Glomerular endothelial cell (primary cell): ENCODE measurements around the gene PRKAG1. TPM values are rescaled to one million over a fixed set of nuclear protein-coding genes. Genes with fewer than 3 reads are reported as not detected.

Source experiments
- DNase-seq: peaks from one replicate; pipeline ENCODE4 v3.0.0-alpha.2; 2011; ENCODE audit warnings: low read depth, low spot score; ENCODE audit errors: extremely low read depth
- total RNA-seq: library from RNA; depleted of rRNA; stranded (reverse); fragments of >200 nt; gene quantifications from 2 replicates; pipeline ENCODE4 v1.2.3, GENCODE V29; 2015

Gene PRKAG1
- total RNA-seq, 1 donor from 2014 or later = 48.6 TPM

DNA sequence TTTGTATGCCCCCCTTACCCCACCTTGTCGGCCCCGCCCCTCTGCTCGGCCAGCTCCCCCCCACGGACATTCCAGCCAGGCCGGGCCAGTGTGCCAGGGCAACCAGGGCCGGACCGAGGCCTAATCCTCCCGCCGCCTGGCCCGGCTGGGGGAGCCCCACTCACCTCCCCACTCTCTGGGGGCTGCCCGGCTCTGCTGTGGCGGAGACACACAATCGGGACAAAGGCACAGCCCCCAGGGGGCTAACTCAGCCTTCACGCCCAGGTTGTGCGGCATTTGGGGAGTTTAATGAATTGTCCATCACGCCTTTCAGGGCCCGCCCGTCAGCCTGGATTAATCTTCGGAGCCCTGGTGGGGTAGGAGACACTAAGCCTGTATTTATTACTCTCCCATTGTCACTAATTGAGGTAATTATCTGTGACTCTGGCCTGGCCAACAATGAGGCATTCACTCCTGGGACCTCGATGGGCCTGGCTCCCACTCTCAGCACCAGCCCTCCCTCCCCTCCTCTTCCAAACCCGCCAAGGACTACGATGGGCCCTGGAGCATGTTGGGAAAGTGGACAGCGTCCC lies 31.8 kb downstream of the PRKAG1 start:
- no peak for DNase-seq

DNA sequence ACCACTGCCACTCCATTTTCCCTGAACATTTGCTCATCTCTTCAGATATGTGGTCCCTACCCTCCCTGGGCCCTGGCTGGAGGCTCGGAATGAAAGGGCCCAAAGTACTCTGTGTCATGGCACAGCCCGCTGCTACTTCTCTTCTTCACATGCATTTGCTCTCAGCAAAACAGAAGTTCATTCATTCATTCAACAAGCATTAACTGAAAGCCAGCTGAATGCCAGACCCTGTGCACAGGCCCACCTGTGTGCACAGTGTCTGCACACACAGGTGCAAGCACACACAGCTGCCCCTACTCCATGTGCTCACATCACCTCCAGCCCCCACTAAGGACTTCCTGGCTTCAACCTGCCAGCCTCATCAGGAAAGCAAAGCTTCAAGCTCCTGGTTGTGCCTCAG lies 32.7 kb downstream of the PRKAG1 start:
- DNase-seq = no peak

DNA sequence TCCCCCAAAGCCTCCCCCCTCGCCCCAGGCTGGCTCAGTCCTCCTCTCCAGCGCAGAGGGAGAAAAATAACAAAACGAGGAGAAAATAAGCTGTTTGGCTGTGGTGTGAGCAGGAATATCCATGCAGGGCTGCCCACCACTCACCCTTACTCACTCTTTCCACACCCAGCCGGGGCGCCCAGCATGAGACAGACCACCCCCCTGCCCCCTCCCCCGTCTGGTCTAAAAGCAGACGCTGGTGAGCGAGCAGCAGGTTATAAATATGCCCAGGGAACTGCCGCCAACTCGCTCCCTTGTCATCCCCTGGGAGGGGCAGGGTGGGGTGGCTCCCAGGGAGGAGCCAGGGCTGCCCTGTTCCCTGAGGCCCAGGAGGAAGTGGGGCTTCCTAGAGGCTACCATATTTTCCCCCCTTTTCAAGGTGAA lies 33.1 kb downstream of the PRKAG1 start:
- no peak for DNase-seq

DNA sequence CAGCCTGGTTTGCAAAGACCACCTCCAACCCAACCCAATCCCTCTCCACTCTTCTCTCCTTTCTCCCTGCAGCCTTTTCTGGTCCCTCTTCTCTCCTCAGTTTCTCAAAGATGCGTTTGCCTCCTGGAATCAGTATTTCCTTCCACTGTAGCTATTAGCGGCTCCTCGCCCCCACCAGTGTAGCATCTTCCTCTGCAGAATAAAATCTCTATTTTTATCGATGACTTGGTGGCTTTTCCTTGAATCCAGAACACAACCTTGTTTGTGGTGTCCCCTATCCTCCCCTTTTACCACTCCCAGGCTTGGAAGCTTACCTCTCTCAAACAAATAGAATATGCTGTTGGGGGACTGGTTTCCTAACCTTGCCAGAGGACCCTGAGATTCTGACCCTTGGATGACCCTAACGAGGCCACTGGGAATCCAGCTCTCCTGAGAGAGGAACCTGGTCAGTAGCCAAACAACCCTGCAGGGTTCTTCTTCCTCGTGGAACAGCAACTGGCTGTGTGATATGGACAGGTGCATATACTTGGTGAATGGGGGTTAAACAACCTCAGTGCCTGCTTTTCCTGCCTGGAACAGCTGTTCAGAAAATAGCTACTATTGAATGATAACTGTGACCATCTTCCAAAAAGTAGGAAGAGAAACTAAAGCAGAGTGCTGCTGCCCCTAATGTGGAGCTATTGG lies 36.0 kb downstream of the PRKAG1 start:
- no peak for DNase-seq

DNA sequence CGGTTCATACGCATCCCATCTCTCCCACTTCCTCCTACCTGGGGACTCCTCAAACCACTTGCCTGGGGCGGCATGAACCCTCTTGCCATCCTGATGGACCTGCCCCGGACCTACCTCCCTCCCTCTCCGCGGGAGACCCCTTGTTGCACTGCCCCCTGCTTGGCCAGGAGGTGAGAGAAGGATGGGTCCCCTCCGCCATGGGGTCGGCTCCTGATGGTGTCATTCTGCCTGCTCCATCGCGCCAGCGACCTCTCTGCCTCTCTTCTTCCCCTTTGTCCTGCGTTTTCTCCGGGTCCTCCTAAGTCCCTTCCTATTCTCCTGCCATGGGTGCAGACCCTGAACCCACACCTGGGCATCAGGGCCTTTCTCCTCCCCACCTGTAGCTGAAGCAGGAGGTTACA lies 36.8 kb downstream of the PRKAG1 start:
- DNase-seq = no peak

DNA sequence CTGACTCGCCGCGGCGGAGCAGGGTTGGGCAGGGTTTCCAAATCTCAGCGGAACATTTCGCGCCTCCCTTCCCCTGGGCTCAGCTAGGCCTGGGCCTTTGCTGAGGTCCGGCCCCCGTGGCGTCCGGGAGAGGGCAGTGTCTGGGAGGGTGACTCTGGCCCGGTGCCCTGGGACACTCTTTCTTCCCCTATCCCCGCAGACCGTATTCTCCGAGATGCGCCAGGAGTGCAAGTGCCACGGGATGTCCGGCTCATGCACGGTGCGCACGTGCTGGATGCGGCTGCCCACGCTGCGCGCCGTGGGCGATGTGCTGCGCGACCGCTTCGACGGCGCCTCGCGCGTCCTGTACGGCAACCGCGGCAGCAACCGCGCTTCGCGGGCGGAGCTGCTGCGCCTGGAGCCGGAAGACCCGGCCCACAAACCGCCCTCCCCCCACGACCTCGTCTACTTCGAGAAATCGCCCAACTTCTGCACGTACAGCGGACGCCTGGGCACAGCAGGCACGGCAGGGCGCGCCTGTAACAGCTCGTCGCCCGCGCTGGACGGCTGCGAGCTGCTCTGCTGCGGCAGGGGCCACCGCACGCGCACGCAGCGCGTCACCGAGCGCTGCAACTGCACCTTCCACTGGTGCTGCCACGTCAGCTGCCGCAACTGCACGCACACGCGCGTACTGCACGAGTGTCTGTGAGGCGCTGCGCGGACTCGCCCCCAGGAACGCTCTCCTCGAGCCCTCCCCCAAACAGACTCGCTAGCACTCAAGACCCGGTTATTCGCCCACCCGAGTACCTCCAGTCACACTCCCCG lies 37.4 kb downstream of the PRKAG1 start:
- DNase-seq = no peak

DNA sequence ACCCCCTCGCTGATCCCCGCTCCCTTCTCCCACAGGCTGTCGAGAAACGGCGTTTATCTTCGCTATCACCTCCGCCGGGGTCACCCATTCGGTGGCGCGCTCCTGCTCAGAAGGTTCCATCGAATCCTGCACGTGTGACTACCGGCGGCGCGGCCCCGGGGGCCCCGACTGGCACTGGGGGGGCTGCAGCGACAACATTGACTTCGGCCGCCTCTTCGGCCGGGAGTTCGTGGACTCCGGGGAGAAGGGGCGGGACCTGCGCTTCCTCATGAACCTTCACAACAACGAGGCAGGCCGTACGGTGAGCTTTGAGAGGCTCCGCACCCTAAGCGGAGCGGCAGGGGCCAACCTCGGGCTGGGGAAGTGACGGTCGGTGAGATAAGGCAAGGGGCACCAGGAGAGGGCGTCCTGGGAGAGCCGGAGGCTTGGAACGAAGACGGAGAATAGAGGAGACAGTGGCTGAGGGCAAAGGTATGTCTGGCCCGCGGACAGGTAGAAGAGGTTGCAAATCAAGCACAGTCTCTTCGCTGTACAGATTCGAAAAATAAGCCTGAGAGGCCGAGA lies 38.1 kb downstream of the PRKAG1 start:
- no peak for DNase-seq

DNA sequence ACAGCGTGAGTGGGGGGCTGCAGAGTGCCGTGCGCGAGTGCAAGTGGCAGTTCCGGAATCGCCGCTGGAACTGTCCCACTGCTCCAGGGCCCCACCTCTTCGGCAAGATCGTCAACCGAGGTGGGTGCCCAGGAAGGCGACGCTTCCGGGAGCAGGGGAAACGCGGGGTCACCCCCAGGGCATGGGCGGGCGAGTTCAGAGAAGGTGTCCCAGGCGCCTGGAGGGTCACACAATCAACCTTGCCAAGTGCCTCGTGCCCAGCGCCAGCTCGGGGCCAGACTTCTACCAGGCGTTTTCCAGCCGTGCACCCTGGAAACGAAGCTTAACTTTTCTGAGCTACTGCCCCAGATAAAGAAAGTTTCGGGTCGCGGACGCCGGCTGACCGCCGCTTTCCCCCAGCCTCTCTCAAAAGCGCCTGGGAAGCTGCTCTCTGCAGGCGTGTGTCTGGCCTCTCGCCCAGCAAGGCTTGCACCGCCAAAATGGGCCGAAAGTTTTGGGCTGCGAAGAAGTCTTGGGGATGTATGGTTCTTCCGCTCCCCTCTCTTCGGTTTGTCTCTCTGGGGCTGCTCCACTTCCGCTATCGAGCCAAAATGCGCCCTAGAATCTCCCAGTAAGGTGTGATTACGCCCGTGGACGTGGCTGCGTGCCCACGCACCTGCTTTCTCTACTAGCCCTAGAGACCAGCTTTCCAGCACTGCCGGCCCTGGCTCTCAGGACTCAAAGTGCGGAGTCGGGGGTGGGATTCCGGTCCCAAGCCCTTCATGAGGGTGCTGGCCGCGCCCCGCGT lies 38.8 kb downstream of the PRKAG1 start:
- no peak for DNase-seq

DNA sequence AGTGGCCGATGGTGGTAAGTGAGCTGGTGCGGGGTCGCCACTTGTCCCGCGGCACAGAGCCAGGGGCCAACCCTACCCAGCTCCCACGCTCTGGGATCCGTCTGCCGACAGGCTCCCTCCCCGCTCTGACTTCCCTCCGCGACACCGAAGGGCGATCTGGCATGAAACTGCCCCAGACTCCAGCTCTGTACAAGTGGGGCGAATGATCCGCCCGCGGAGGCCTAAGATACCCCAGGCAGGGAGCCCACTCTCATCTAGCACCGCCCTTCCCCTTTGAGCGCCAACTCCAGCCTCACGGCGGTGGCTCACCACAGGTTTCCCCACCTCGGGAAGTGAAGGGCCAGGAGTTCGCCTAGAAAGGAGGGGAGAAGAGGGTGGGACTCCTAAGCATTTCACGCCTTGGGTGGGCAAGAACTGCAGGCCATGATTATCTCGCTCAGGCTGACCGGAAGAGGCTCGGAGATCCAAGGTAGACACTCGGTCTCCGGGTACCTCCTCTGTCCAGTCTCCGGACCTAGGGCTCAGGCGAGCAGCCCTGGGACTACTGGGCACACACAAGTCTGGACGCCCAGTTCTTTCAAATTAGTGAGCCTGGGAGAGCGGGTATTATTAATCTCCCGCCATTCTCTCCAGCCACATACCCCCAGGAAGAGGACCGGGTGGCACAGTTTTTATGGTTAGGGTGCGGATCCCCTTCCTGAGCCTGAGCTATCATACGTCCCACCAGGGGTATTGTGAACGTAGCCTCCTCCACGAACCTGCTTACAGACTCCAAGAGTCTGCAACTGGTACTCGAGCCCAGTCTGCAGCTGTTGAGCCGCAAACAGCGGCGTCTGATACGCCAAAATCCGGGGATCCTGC lies 39.6 kb downstream of the PRKAG1 start:
- DNase-seq = no peak

DNA sequence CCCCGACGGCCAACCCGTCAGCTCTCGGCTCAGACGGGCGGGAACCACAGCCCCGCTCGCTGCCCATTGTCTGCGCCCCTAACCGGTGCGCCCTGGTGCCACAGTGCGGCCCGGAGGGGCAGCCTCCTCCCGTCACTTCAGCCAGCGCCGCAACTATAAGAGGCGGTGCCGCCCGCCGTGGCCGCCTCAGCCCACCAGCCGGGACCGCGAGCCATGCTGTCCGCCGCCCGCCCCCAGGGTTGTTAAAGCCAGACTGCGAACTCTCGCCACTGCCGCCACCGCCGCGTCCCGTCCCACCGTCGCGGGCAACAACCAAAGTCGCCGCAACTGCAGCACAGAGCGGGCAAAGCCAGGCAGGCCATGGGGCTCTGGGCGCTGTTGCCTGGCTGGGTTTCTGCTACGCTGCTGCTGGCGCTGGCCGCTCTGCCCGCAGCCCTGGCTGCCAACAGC lies 40.3 kb downstream of the PRKAG1 start, which contains the start of gene WNT1:
Gene WNT1, plus strand, starts transcription at position 32 of the 450 bp plus-strand sequence. Its CDS starts 329 bp downstream, at position 361.
- no peak for DNase-seq

DNA sequence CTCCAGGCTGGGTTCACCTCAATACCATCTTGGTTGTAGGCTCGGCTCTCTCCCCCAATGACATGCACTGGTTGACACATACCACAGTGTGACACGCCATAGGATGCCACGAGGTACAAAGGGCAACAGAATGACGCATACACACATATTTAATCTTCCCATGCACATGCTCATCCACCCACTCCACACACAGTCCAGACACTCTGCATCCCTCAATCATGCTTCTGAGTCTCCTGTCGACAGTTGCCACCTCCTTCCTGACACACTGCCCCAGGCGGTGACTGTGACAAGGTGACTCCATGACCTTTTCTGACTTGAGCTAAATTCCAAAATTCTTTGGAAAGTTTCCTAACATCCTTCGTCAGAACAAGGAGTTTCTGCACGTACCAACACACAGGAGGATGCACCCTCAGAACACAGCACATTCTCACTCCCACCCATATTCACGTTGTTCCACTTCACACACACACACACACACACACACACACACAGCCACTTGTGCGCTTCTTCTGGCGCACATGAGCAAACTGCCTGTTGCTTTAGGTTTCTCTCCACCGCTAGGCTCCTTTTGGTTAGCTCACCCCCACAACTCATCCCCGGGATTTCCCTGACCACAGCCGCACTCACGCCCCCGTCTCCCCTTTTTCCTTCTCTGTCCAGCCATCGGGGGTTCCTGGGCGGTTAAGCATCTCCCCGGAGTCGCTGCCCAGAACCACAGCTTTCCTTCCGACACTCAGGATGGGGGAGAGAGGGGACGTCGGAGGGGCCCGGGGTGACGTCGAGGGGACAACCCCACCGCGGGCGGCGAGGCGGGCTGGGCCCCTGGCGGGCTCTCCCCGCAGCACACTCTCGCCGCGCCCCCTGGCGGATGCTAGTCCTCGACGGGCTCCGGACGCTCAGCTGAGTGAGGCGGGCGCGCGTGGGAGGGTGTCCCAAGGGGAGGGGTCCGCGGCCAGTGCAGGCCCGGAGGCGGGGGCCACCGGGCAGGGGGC lies 41.0 kb downstream of the PRKAG1 start:
- no peak for DNase-seq

DNA sequence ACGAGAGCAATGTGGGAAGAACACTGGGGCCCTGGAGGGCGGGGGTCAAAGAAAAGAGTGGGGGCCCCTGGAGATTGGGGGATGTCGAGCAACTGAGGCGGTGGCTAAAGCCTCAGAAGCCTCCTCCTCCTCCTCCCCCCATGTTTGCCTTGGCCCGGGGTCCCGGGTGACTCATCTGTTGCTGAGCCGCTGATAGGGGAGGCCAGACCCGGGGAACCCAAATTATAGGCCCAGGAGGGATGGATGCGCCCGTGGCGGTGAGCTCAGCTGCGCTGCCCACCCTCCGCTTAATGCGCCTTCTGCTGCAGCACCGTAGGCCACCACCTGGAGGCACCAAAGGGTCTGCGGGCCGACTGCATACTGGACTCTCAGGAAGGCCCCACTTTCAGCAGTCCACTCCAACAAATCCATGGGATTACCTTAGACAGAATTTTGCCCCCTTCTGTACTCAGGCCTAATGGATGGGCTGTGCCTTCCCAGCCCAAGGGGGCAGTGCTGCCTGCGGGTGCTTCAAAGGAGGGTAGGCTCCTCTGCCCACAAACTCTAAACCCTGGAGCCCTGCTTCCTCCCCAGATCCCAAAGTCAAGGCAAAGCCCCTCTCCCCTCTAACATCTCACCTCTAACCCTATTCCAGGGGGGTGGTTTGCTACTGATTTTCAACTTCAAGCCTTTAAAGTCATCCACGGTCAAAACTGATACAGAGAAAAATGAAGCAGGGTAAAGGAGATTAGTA lies 44.5 kb downstream of the PRKAG1 start:
- DNase-seq = no peak

DNA sequence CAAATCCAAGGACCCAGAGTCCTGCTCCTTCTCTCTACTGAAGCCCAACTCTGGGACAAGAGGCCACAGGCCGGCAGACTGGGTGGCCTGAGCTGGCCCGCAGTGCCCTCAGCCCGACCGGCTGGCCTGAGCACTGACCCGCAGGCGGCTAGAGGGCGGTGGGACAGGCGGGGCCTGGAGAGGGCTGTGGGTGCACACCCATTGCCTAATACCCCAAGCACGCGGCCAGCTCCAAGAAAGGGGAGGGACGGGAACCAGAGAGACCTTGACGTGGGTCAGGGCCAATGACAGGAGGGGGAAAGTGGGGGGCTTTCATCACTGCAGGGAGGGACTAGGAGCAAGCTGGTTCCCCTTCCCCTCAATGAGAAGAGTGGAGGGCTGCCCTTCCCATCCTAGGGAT lies 45.0 kb downstream of the PRKAG1 start:
- DNase-seq = no peak

DNA sequence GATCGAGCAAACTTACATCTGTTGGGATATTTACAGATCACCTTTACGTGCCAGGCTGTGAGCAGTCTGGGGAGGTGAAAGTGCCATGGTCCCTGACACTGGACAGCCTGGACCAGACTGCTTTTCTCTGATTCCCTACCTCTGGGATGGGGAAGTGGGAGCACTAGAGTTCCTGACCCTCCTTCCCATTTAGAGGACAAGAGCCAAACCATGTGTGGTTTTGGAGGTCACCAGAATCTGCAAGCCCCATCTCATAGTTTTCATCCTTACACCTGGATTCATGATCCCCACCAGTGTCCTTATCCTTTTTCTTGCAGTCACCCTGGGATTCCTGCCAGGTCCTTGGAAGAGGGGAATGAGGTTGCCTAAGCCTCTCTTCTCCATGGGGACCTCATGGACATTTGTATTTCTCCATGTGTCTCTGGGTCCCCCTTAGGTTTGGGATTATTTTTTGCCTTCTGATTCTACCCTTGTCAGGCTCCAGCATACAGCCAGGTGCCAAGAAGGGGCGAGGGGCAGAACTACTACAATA lies 45.6 kb downstream of the PRKAG1 start:
- no peak for DNase-seq

DNA sequence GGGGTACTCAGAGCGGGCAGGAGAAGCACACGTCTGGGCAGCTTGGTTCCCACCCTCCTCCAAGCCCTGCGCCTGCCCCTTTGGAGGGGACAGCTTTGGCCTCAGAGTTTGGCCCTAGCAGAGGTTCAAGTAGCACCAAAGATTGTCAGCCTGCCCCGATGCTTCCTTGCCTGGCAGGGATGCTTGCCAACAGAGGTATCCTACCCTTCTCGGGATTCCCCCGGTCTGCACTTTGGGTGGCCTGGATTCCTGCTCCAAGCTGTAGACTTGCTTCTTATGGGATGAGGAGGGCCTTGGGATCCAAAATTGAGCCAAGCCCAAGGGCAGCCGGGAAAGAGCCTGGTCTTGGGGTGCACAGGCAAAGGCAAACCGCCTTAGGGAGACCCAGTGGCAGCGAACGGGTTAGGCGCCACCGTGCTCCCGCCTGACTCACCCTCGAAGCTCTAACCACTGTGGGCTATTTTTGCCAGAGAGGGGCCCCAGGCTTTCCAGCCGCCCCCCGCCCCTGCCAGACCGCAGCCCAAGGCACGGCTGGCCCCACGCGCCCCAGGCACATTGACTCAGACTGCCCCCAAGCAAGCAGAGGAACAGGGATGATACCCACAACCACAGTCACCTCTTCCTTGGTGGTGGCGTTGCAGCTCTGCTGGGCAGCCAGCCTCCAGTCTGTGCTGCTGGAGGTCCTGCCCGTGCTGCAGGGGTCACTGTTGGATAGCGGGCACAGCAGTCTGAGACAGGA lies 46.2 kb downstream of the PRKAG1 start:
- DNase-seq = no peak

DNA sequence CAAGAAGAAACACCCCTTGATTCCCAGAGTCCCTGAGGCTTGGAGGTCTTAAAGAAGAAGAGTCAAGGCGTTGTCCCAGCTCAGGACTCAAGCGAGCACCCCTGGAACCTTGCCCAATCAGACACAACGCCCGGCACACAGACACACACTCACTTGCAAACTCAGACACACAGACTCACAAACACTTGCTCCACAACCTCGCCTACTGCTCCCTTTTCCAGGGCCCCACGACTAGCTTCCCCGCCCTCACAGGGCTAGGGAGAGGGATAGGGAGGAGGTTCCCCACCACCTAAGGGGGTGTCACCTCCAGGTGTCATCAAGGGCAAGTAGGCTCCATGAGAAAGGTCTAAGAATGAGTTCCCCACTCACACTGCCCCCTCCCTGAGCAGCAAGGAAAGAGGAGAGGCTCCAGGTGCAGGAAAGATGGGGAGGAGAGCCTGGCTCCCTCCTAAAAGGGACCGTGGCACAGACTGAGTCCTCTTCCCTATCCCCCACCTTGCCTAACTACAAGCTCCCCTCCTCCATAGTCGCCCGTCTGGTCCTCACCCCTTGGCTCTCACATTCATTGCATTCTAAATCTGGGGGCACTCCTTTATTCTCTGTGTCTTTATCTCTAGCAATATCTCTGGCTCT lies 47.8 kb downstream of the PRKAG1 start:
- DNase-seq = no peak
